ENCODE data around the gene ETHE1. TPM values are rescaled to one million over a fixed set of nuclear protein-coding genes. Genes with fewer than 3 reads are reported as not detected.

The ETHE1 gene
- total RNA-seq, 1 experiment from 2014 or later: 78.0 TPM

DNA sequence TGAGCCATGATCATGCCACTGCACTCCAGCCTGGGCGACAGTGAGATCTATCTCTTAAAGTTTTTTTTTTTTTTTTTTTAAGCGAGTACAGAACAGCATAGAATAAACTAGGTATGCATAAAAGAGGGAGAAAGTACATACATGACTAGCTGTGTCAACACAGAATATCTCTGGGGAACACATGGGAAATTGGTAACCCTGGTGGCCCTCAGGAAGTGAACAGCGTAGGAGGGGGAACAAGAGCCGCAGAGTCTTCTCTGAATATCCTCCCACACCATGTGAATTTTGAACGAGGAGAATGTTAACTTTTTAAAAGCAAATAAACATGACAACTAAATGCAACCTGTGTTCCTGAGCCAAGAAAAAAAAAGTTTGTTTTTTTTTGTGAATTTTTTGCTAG lies 37.7 kb downstream of the ETHE1 start:
- Mint-ChIP-seq H3K27ac (ENCODE audit: low read depth, unreplicated experiment) (no peak overlapping the region), H3K36me3 (ENCODE audit: insufficient read depth, unreplicated experiment) (no peaks in the 10 kb centered on the region), H3K4me1 (ENCODE audit: insufficient read depth, unreplicated experiment) (no peaks in the 10 kb centered on the region), H3K27me3 (ENCODE audit: insufficient read depth, unreplicated experiment) (no peaks in the 10 kb centered on the region), H3K4me3 (ENCODE audit: unreplicated experiment) (no peak overlapping the region), H3K9me3 (ENCODE audit: unreplicated experiment) (no peaks in the 10 kb centered on the region)
- BruUV-seq (replicated peaks): no TSS peak
- intact Hi-C loops (cut with micrococcal nuclease): no loop called here
- no peak for DNase-seq (ENCODE audit: unreplicated experiment)
- ChIA-PET POLR2A (no interaction called here), CTCF (no interaction called here)
- TF ChIP-seq, protein P1, sequence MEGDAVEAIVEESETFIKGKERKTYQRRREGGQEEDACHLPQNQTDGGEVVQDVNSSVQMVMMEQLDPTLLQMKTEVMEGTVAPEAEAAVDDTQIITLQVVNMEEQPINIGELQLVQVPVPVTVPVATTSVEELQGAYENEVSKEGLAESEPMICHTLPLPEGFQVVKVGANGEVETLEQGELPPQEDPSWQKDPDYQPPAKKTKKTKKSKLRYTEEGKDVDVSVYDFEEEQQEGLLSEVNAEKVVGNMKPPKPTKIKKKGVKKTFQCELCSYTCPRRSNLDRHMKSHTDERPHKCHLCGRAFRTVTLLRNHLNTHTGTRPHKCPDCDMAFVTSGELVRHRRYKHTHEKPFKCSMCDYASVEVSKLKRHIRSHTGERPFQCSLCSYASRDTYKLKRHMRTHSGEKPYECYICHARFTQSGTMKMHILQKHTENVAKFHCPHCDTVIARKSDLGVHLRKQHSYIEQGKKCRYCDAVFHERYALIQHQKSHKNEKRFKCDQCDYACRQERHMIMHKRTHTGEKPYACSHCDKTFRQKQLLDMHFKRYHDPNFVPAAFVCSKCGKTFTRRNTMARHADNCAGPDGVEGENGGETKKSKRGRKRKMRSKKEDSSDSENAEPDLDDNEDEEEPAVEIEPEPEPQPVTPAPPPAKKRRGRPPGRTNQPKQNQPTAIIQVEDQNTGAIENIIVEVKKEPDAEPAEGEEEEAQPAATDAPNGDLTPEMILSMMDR (IDR thresholded peaks at IDR 0.05; ENCODE audit: unreplicated experiment): no peak

DNA sequence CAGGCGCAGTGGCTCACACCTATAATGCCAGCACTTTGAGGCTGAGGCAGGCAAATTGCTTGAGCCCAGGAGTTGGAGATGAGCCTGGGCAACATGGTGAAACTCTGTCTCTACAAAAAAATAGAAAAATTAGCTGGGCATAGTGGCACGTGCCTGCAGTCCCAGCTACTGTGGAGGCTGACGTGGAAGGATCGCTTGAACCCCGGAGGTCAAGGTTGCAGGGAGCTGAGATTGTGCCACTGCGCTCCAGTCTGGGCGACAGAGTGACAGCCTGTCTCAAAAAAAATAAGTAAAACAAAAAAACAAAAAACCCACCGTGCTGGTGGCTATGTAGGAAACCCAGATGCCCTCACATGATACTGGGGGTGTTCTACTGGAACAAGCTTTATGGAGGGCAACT lies 38.8 kb downstream of the ETHE1 start:
- DNase-seq (ENCODE audit: unreplicated experiment): no peak

DNA sequence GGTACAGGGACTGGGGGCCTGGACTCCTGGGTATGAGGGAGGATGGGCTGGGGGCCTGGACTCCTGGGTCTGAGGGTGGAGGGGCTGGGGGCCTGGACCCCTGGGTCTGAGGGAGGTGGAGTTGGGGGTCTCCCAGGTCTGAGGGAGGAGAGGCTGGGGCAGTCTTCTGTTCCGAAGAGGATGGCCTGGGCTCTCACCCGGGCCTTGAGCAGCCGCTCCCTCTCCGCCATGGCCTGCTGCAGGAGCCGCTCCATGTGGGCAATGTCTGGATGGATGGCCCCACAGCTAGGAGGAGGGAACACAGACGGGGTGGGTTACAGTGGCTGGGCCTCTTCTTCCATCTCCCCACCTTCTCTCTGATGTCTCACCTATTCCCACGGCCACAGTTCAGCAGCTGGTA lies 40.6 kb downstream of the ETHE1 start:
- H3K9me3 Mint-ChIP-seq (ENCODE audit: unreplicated experiment): no peaks in the 10 kb centered on the region
- no peak overlapping the region for H3K4me3 Mint-ChIP-seq (ENCODE audit: unreplicated experiment)
- H3K27ac Mint-ChIP-seq (ENCODE audit: low read depth, unreplicated experiment): no peak overlapping the region
- no peak for DNase-seq (ENCODE audit: unreplicated experiment)
- POLR2A ChIA-PET: no interaction called here
- no peaks in the 10 kb centered on the region for H3K27me3 Mint-ChIP-seq (ENCODE audit: insufficient read depth, unreplicated experiment)
- TF ChIP-seq, protein P1 (IDR thresholded peaks at IDR 0.05; ENCODE audit: unreplicated experiment): no peak
- no peaks in the 10 kb centered on the region for H3K36me3 Mint-ChIP-seq (ENCODE audit: insufficient read depth, unreplicated experiment)
- CTCF ChIA-PET: no interaction called here
- BruUV-seq (replicated peaks): no TSS peak
- H3K4me1 Mint-ChIP-seq (ENCODE audit: insufficient read depth, unreplicated experiment): no peaks in the 10 kb centered on the region
- intact Hi-C loops (cut with micrococcal nuclease): no loop called here

More for the DNA sequence above, 38.8 kb downstream of the ETHE1 start:
- ChIA-PET CTCF (no interaction called here), POLR2A (no interaction called here)
- TF ChIP-seq, protein P1 (IDR thresholded peaks at IDR 0.05; ENCODE audit: unreplicated experiment): no peak
- Mint-ChIP-seq H3K4me3 (ENCODE audit: unreplicated experiment) (no peak overlapping the region), H3K4me1 (ENCODE audit: insufficient read depth, unreplicated experiment) (no peaks in the 10 kb centered on the region), H3K36me3 (ENCODE audit: insufficient read depth, unreplicated experiment) (no peaks in the 10 kb centered on the region), H3K9me3 (ENCODE audit: unreplicated experiment) (no peaks in the 10 kb centered on the region), H3K27ac (ENCODE audit: low read depth, unreplicated experiment) (no peak overlapping the region), H3K27me3 (ENCODE audit: insufficient read depth, unreplicated experiment) (no peaks in the 10 kb centered on the region)
- no TSS peak for BruUV-seq (replicated peaks)
- intact Hi-C loops (cut with micrococcal nuclease): no loop called here

DNA sequence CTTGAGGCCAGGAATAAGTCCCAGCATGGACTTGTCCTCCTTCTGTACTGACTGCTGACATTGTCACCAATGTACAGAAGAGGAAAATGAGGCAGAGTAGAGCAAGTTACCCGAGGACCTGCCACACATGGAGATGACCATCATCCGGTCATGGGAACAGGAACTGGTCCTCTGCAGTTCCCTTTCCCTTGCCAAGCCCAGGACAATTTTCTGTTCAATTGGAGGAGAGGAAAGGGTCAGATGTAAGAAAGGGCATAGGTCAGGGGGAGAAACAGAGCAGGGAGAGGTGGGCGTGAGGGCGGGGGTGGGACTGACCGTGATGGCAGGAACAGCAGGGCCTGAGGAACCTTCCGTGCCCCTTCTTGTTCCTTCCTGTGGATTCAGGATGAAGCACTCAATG lies 41.0 kb downstream of the ETHE1 start:
- CTCF ChIA-PET: no interaction called here

More for the DNA sequence above, 41.0 kb downstream of the ETHE1 start:
- H3K36me3 Mint-ChIP-seq (ENCODE audit: insufficient read depth, unreplicated experiment): no peaks in the 10 kb centered on the region
- H3K4me3 Mint-ChIP-seq (ENCODE audit: unreplicated experiment): no peak overlapping the region
- POLR2A ChIA-PET: no interaction called here
- no peaks in the 10 kb centered on the region for H3K4me1 Mint-ChIP-seq (ENCODE audit: insufficient read depth, unreplicated experiment)
- H3K9me3 Mint-ChIP-seq (ENCODE audit: unreplicated experiment): no peaks in the 10 kb centered on the region
- TF ChIP-seq, protein P1 (IDR thresholded peaks at IDR 0.05; ENCODE audit: unreplicated experiment): no peak
- BruUV-seq (replicated peaks): no TSS peak
- H3K27me3 Mint-ChIP-seq (ENCODE audit: insufficient read depth, unreplicated experiment): no peaks in the 10 kb centered on the region
- no peak for DNase-seq (ENCODE audit: unreplicated experiment)
- intact Hi-C loops (cut with micrococcal nuclease): no loop called here
- no peak overlapping the region for H3K27ac Mint-ChIP-seq (ENCODE audit: low read depth, unreplicated experiment)

Data from MCF 10A (cell line).